Keratinocyte (primary cell): Measurements from ENCODE around the gene PRR14. TPM values are rescaled to one million over a fixed set of nuclear protein-coding genes. Genes with fewer than 3 reads are reported as not detected.
A peak's percentile ranks its signal among the peaks of the same experiment; 100 is the strongest.

Experiments used
- DNase-seq: peaks from one replicate; pipeline ENCODE4 v3.0.0-alpha.2; 2011; ENCODE audit warnings: low read depth, missing footprints, low spot score
- FAIRE-seq: peaks from 2 replicates; lab custom pipeline; 2011; peaks lifted over from hg19 to GRCh38; lab: Jason Lieb, UNC
- H2AFZ ChIP-seq: 2 replicates; pipeline ENCODE4 v1.6.0; 2012; ENCODE audit warnings: low read length, control low read depth, inconsistent platforms; ENCODE audit not compliant: control insufficient read depth
- H3K27ac ChIP-seq: 2 replicates; pipeline ENCODE4 v1.5.1; 2011; ENCODE audit warnings: low read length; ENCODE audit not compliant: control insufficient read depth, insufficient read depth
- H3K27me3 ChIP-seq: 3 replicates; pipeline ENCODE4 v1.6.0; 2011; ENCODE audit warnings: low read length; ENCODE audit not compliant: control insufficient read depth, insufficient read depth; ENCODE audit errors: extremely low read depth
- H3K36me3 ChIP-seq, 2 experiments: 2 replicates in 1 of 2; 3 replicates in 1 of 2; pipeline ENCODE4 v1.5.1; 2011; ENCODE audit warnings: low read length in 2 of 2, mild to moderate bottlenecking in 1 of 2; ENCODE audit not compliant: control insufficient read depth in 2 of 2, insufficient read depth in 2 of 2; ENCODE audit errors: extremely low read depth in 1 of 2
- H3K4me1 ChIP-seq: 3 replicates; pipeline ENCODE4 v1.5.1; 2011; ENCODE audit warnings: low read length; ENCODE audit not compliant: control insufficient read depth, insufficient read depth; ENCODE audit errors: extremely low read depth
- H3K4me2 ChIP-seq: 3 replicates; pipeline ENCODE4 v1.6.0; 2011; ENCODE audit warnings: low read depth, low read length; ENCODE audit not compliant: control insufficient read depth, insufficient read depth; ENCODE audit errors: extremely low read depth
- H3K4me3 ChIP-seq, 3 experiments: fragments of 200-600 bp in 1 of 3; sonication (generic) in 1 of 3; 2 replicates in 2 of 3; 3 replicates in 1 of 3; pipeline ENCODE4 v1.5.1; 2011 to 2016; ENCODE audit warnings: low read length in 3 of 3, mild to moderate bottlenecking in 3 of 3, control low read depth in 2 of 3, inconsistent platforms in 1 of 3, low read depth in 1 of 3, mixed read lengths in 1 of 3, mixed run types in 1 of 3, moderate library complexity in 1 of 3; ENCODE audit not compliant: control insufficient read depth in 2 of 3, insufficient read depth in 2 of 3; ENCODE audit errors: extremely low read depth in 1 of 3
- H3K79me2 ChIP-seq: 2 replicates; pipeline ENCODE4 v1.6.0; 2012; ENCODE audit warnings: low read length; ENCODE audit not compliant: control insufficient read depth, insufficient read depth
- H3K9ac ChIP-seq: 3 replicates; pipeline ENCODE4 v1.6.0; 2011; ENCODE audit warnings: low read length; ENCODE audit not compliant: control insufficient read depth, insufficient read depth; ENCODE audit errors: extremely low read depth
- H3K9me1 ChIP-seq: 3 replicates; pipeline ENCODE4 v1.6.0; 2011; ENCODE audit warnings: low read length; ENCODE audit not compliant: control insufficient read depth, insufficient read depth; ENCODE audit errors: extremely low read depth
- H3K9me3 ChIP-seq: 2 replicates; pipeline ENCODE4 v1.5.1; 2012; ENCODE audit warnings: low read depth, low read length; ENCODE audit not compliant: control insufficient read depth
- H4K20me1 ChIP-seq: 3 replicates; pipeline ENCODE4 v1.6.0; 2011; ENCODE audit warnings: low read length; ENCODE audit not compliant: control insufficient read depth, insufficient read depth; ENCODE audit errors: extremely low read depth
- EZH2 ChIP-seq: IDR thresholded peaks from one replicate; pipeline ENCODE4 v1.6.1; 2012; ENCODE audit warnings: inconsistent platforms, mild to moderate bottlenecking, low read length, moderate library complexity
- dilution Hi-C: fragments of 300-500 bp; cut with MboI; formaldehyde crosslinking; loops from one replicate; pipeline ENCODE4 v1.7.0; 2020; ENCODE audit warnings: low sequenced_read_pairs; ENCODE audit not compliant: extremely low pct_ligation_motif_present
- polyA plus RNA-seq, 5 experiments: library from polyadenylated mRNA; depleted of rRNA in 3 of 5; stranded (reverse) in 3 of 5; stranded (forward) in 1 of 5; unstranded in 1 of 5; fragments of >200 nt; gene quantifications; 1 replicate in 1 of 5; 2 replicates in 3 of 5; 3 replicates in 1 of 5; pipeline versions ENCODE4 v1.2.1 to v1.2.3, GENCODE V29; 2011 to 2012; ENCODE audit warnings: missing spikeins in 2 of 5, low read depth in 1 of 5, low replicate concordance in 1 of 5
- TF ChIP-seq, protein P1 (sequence below), 3 experiments: IDR thresholded peaks in 1 of 3; conservative IDR thresholded peaks in 1 of 3; optimal IDR thresholded peaks in 1 of 3; 2 replicates in 2 of 3; 3 replicates in 1 of 3; pipeline versions ENCODE3 to v1.5.1; 2011; ENCODE audit warnings: low read length in 3 of 3, mild to moderate bottlenecking in 3 of 3, moderate library complexity in 2 of 3, control low read depth in 1 of 3, inconsistent platforms in 1 of 3; ENCODE audit not compliant: insufficient read depth in 2 of 3; ENCODE audit errors: extremely low read depth in 1 of 3

PRR14 gene
- polyA plus RNA-seq, 1 donor (not counting 4 experiments of a cell fraction or from before 2014, with no cell fraction given): 7.4 TPM

DNA sequence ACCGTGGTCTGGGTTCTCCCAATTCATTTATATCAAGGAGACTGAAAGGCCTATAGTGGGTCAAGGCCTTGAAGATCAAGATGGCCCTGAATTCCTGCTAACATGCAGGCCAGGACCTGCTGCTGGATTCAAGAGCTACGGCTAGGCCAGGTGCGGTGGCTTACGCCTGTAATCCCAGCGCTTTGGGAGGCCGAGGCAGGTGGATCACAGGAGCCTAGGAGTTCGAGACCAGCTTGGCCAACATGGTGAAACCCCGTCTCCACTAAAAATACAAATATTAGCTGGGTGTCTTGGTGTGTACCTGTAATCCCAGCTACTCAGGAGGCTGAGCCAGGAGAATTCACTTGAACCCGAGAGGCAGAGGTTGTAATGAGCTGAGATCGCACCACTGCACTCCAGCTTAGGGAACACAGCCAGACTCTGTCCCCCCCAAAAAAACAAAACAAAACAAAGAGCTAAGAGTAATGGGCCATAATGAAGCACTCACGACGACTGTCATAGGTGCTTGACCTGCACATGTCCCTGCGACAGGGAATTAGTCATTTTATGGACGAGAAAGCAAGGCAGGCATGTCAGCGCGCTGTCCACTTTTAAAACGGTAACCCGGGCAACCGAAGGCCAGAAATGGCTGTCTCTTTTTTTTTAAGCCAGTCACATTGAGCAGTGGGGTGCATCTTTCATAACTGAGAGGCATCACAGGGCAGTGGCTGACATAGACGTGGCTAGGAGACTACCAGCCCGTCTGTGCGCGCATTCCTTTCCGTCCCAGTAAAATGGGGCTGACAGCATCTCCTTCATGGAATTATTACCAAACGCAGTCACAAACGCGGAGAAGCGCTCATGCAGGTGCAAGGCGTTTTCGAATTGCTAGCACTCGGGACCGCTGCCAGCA lies 6.5 kb downstream of the PRR14 start:
- H4K20me1 ChIP-seq: no peaks in the 10 kb centered on the region

DNA sequence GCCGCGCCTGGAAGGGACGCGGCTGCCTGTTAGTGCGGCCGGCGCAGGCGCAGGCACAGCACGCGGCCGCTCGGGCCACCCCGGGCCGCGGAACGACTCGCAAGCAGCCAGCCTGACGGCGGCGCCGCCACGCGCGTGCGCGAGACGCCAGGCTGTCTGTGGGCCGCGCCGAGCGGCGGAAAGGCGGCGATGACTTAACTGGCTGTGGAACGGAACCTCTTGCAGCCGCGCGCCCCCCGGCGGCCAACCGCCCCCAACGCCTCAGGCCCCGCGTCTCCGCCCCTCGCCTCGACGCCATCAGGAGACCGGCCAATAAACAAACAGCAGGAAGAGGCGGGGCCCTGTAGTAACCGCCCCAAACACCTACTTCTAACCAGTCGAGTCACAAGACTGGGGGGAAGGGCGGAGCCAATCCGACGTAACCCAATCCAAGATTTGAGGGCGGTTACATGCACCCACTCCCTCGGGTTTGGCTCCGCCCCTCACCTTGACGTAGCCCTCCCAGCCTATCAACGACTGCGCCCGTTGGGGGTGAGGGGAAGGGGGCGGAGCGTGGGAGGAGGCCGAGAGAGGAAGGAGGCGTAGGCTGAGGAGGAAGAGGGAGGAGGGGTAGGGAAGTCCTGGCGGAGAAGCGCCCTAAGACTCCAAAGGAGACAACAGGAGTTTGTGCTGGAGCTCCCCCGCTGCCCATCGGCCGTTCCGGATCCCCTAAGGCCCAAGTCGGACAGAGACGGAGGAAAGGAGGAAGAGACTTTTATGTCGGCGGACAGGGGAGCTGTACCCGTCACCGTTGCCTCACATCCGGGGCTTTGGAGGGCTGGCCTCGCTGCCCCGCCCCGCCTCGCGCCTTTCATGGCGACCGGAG lies 7.3 kb downstream of the PRR14 start, which contains the start of gene FBRS:
TSS of gene FBRS (plus strand) at position 566 of the 865 bp plus-strand sequence. CDS start 1,088 bp downstream, outside the sequence.
- dilution Hi-C loops: no loop called here
- Histone ChIP-seq H3K79me2 (peaks cover 37% of the 10 kb centered on the region), H3K27me3 (no peaks in the 10 kb centered on the region), H3K9me1 (no peaks in the 10 kb centered on the region), H3K9ac (peak within 1 kb of the TSS; percentile 99), H3K36me3 (peaks cover 40 to 41% of the 10 kb centered on the region in 2 experiments), H3K27ac (peak within 1 kb of the TSS; percentile 100), H3K4me3 (peak within 1 kb of the TSS; percentile 87 to 97 (median 90)), H2AFZ (peak within 1 kb of the TSS; percentile 98), H3K4me1 (peaks cover 24% of the 10 kb centered on the region), H3K4me2 (peak within 1 kb of the TSS; percentile 96), H4K20me1 (no peaks in the 10 kb centered on the region), H3K9me3 (no peaks in the 10 kb centered on the region)
- FAIRE-seq (peak; percentile 39), DNase-seq (peak; percentile 100)
- no peak for TF ChIP-seq EZH2
- TF ChIP-seq, protein P1, sequence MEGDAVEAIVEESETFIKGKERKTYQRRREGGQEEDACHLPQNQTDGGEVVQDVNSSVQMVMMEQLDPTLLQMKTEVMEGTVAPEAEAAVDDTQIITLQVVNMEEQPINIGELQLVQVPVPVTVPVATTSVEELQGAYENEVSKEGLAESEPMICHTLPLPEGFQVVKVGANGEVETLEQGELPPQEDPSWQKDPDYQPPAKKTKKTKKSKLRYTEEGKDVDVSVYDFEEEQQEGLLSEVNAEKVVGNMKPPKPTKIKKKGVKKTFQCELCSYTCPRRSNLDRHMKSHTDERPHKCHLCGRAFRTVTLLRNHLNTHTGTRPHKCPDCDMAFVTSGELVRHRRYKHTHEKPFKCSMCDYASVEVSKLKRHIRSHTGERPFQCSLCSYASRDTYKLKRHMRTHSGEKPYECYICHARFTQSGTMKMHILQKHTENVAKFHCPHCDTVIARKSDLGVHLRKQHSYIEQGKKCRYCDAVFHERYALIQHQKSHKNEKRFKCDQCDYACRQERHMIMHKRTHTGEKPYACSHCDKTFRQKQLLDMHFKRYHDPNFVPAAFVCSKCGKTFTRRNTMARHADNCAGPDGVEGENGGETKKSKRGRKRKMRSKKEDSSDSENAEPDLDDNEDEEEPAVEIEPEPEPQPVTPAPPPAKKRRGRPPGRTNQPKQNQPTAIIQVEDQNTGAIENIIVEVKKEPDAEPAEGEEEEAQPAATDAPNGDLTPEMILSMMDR (optimal IDR thresholded peaks at IDR 0.05 in 1 of 3, IDR thresholded peaks at IDR 0.05 in 1 of 3, conservative IDR thresholded peaks at IDR 0.05 in 1 of 3; ENCODE audit: extremely low read depth in 1 of 3, insufficient read depth in 2 of 3, low read length in 3 of 3): peak; percentile 46 to 80 (median 59)

More for the DNA sequence above, 6.5 kb downstream of the PRR14 start:
- Histone ChIP-seq H2AFZ (peak overlapping the region; percentile 73), H3K27me3 (no peaks in the 10 kb centered on the region), H3K9me1 (no peaks in the 10 kb centered on the region), H3K4me1 (peaks cover 27% of the 10 kb centered on the region), H3K9me3 (no peaks in the 10 kb centered on the region), H3K4me3 (peak overlapping the region; percentile 17 to 80 (median 70)), H3K27ac (peak overlapping the region; percentile 75), H3K9ac (peak overlapping the region; percentile 74), H3K79me2 (peaks cover 33% of the 10 kb centered on the region), H3K4me2 (peak overlapping the region; percentile 96), H3K36me3 (peaks cover 40 to 44% of the 10 kb centered on the region in 2 experiments)
- FAIRE-seq (no peak), DNase-seq (no peak)
- dilution Hi-C loops: no loop called here
- no peak for TF ChIP-seq EZH2
- TF ChIP-seq, protein P1 (optimal IDR thresholded peaks at IDR 0.05 in 1 of 3, IDR thresholded peaks at IDR 0.05 in 1 of 3, conservative IDR thresholded peaks at IDR 0.05 in 1 of 3; ENCODE audit: extremely low read depth in 1 of 3, insufficient read depth in 2 of 3, low read length in 3 of 3): no peak
